Parathyroid adenoma (tissue), 2 donors: ENCODE measurements around the gene TYK2.
"Not testable (repeated sequence)": the region's sequence is repeated elsewhere in the genome, so short reads cannot be mapped to it uniquely, and the experiment has no call there.

ENCODE experiments used
- H2AFZ ChIP-seq: fragments of 300-600 bp; sonication (generic); one replicate; pipeline ENCODE4 v1.7.0; 2017; ENCODE audit warnings: antibody characterized with exemption, mild to moderate bottlenecking
- H3K27ac ChIP-seq: fragments of 300-600 bp; sonication (generic); one replicate; pipeline ENCODE4 v1.7.0; 2017
- H3K27me3 ChIP-seq: fragments of 300-600 bp; sonication (generic); one replicate; pipeline ENCODE4 v1.7.0; 2017; ENCODE audit warnings: low read length; ENCODE audit not compliant: control insufficient read depth, insufficient read depth
- H3K36me3 ChIP-seq: fragments of 300-600 bp; sonication (generic); one replicate; pipeline ENCODE4 v1.7.0; 2017; ENCODE audit warnings: low read length; ENCODE audit not compliant: control insufficient read depth, insufficient read depth
- H3K4me1 ChIP-seq: fragments of 300-600 bp; sonication (generic); one replicate; pipeline ENCODE4 v1.7.0; 2017; ENCODE audit warnings: control low read depth
- H3K4me2 ChIP-seq: fragments of 300-600 bp; sonication (generic); one replicate; pipeline ENCODE4 v1.7.0; 2017; ENCODE audit warnings: low read length
- H3K4me3 ChIP-seq: fragments of 300-600 bp; sonication (generic); one replicate; pipeline ENCODE4 v1.7.0; 2017; ENCODE audit warnings: low read depth, low read length
- H3K79me2 ChIP-seq: fragments of 300-600 bp; sonication (generic); one replicate; pipeline ENCODE4 v1.7.0; 2017; ENCODE audit warnings: control low read depth
- H3K9ac ChIP-seq: fragments of 300-600 bp; sonication (generic); one replicate; pipeline ENCODE4 v1.7.0; 2017; ENCODE audit warnings: mild to moderate bottlenecking
- H3K9me3 ChIP-seq: fragments of 300-600 bp; sonication (generic); one replicate; pipeline ENCODE4 v1.7.0; 2017; ENCODE audit warnings: low read length; ENCODE audit not compliant: control insufficient read depth
- TF ChIP-seq, protein P1 (sequence below): fragments of 300-600 bp; sonication (generic); IDR thresholded peaks from one replicate; pipeline ENCODE4 v1.7.0; 2017; ENCODE audit warnings: antibody characterized with exemption, mild to moderate bottlenecking
- donor health status: primary hyperparathyroidism.

Gene TYK2

DNA sequence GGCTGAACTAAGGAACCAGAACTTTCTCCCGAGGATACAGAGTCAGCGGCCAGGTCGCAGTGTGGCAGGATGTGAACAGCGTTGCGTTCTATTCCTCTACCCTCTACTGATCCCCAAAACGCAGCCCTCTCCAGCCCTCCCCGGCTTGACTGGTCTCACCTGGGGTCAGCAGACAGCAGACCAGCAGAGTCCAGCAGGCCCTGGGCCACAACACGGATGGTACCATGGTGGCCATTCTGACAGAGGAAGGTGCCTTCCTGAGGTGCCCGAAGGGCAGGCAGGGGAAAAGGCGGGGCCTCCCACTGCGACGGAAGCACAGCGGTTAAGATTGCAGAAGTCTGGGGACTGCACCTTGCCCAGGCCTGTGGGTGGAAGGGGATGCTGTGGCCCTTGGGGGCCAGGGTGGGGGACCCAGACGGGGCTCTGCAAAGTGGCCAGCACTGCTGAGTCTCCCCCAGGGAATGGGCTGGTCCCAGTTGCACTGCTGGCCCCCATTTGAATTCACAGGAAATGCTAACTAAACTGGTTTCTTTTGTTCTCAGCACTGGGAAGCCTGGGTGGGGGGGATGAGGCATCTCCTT, 40.9 kb downstream of the TYK2 start, which contains the start of gene ICAM3:
TSS of gene ICAM3 (minus strand) at position 245 of the 581 bp plus-strand sequence. CDS start at position 235, 10 bp downstream.
- H2AFZ ChIP-seq: no peak within 1 kb of the TSS
- H3K4me1 ChIP-seq: peaks cover 2% of the 10 kb centered on the region
- H3K9me3 ChIP-seq: no peaks in the 10 kb centered on the region
- H3K4me3 ChIP-seq: no peak within 1 kb of the TSS
- H3K36me3 ChIP-seq: no peaks in the 10 kb centered on the region
- no peak within 1 kb of the TSS for H3K9ac ChIP-seq
- H3K4me2 ChIP-seq: no peak within 1 kb of the TSS
- TF ChIP-seq, protein P1, sequence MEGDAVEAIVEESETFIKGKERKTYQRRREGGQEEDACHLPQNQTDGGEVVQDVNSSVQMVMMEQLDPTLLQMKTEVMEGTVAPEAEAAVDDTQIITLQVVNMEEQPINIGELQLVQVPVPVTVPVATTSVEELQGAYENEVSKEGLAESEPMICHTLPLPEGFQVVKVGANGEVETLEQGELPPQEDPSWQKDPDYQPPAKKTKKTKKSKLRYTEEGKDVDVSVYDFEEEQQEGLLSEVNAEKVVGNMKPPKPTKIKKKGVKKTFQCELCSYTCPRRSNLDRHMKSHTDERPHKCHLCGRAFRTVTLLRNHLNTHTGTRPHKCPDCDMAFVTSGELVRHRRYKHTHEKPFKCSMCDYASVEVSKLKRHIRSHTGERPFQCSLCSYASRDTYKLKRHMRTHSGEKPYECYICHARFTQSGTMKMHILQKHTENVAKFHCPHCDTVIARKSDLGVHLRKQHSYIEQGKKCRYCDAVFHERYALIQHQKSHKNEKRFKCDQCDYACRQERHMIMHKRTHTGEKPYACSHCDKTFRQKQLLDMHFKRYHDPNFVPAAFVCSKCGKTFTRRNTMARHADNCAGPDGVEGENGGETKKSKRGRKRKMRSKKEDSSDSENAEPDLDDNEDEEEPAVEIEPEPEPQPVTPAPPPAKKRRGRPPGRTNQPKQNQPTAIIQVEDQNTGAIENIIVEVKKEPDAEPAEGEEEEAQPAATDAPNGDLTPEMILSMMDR: no peak
- H3K27me3 ChIP-seq: no peaks in the 10 kb centered on the region
- no peaks in the 10 kb centered on the region for H3K79me2 ChIP-seq
- H3K27ac ChIP-seq: no peak within 1 kb of the TSS

DNA sequence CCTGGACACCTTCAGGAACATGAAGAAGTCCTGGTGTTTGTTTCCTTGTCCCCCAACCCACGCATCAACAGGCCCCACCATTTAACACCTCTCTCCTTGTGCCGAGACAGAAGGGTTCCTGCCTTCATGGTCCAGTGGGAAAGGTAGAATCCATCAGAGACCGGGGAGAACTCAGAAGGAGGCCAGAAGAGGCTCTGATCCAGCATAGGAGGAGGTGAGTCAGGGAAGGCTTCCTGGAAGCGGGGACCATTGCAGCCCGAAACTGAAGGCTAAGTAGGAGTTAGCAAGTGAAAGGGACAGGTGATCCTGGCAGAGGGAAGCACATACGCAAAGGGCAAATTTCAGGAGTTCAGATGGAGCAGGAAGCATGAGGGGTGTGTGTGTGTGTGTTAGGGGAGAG, 41.4 kb downstream of the TYK2 start:
- TF ChIP-seq, protein P1: no peak
- Histone ChIP-seq H3K4me3 (no peak overlapping the region), H3K27me3 (no peaks in the 10 kb centered on the region), H3K27ac (no peak overlapping the region), H3K9me3 (no peaks in the 10 kb centered on the region), H3K36me3 (no peaks in the 10 kb centered on the region), H2AFZ (no peak overlapping the region), H3K9ac (no peak overlapping the region), H3K4me1 (peaks cover 3% of the 10 kb centered on the region), H3K4me2 (no peak overlapping the region), H3K79me2 (no peaks in the 10 kb centered on the region)

DNA sequence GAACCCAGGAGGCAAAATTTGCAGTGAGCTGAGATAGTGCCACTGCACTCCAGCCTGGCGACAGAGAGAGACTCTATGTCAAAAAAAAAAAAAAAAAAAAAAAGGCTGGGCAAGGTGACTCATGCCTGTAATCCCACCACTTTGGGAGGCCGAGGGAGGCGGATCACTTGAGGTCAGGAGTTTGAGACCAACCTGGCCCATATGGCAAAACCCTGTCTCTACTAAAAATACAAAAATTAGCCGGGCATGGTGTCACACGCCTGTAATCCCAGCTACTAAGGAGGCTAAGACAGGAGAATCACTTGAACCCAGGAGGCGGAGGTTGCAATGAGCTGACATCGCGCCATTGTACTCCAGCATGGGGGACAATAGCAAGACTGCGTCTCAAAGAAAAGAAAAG, 43.6 kb downstream of the TYK2 start:
- not testable (repeated sequence) for H2AFZ ChIP-seq, H3K36me3 ChIP-seq, H3K4me2 ChIP-seq, H3K9me3 ChIP-seq, H3K79me2 ChIP-seq, H3K27ac ChIP-seq, H3K4me3 ChIP-seq, H3K27me3 ChIP-seq, H3K9ac ChIP-seq
- H3K4me1 ChIP-seq: peaks cover 11% of the 10 kb centered on the region

DNA sequence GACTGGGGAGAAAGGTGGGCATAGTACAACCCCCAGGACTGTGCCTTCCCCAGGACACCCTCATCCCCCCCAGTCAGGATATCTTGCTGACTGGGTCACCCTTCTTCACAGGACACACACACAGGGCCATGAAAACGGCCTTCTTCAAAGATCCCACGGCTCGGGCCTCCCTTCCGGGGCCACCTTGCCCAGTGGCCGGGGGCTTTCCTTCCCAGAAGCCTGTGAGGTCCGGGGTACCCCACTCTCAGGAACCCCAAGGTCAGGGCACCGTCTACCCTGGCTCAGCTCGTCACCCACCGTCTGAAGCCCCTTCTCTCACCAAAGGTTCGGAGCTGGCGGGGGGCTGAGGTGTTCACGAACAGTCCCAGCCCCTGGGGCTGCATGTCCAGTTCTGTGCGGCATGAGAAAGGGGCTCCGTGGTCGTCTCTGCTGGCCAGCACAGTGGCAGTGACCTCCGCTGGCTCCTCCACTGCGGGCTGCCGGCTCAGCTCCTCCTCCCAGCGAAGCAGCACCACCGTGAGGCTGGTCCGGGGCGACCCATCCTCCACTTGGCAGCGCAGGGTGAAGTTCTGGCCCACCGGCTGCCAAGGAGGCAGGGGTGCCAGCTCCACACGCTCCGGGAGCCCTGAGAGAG, 44.9 kb downstream of the TYK2 start:
- Histone ChIP-seq H2AFZ (peak overlapping the region; percentile 91), H3K4me2 (peak overlapping the region; percentile 53), H3K4me1 (peaks cover 11% of the 10 kb centered on the region), H3K4me3 (peak overlapping the region; percentile 98), H3K36me3 (no peaks in the 10 kb centered on the region), H3K9ac (no peak overlapping the region), H3K27me3 (no peaks in the 10 kb centered on the region), H3K9me3 (no peaks in the 10 kb centered on the region), H3K27ac (no peak overlapping the region), H3K79me2 (peaks cover 4% of the 10 kb centered on the region)
- TF ChIP-seq, protein P1: no peak

DNA sequence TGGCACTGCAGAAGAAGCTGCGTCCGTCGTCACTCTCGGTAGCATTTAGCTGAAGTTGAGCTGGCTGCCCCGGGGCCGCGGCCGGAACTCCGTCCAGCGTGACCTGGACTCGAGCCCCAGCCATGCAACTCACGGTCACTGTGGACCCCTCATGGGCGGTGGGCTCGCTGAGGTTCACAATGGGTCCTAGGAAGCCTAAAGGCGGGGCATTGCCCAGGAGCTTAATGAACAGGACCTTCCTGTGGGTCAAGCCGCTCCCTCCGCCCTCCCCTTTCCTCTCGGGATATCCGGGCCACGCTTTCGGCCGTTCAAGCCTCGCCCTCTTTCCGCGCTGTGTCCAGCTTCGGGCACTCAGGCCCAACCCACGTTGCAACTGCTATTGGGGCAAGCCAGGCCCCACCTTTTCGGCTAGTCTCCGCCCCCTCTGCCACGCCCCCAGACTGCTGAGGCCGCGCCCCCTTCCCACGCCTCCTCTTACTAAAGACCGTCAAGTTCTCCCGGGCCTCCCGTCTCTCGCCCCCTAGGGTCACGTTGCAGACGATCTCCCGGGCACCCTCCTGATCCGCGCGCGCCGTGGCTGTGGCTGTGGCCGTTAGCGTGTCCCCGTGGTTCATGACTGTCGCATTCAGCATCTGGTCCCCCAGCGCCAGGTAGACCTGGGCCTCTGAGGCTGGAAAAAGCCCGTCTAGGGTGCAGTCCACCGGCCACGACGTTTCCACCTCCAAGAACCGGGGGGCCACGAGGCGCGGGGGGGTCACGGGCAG, 45.6 kb downstream of the TYK2 start:
- H3K4me1 ChIP-seq: peaks cover 11% of the 10 kb centered on the region

More for the DNA sequence above, 45.6 kb downstream of the TYK2 start:
- H3K4me3 ChIP-seq: peak overlapping the region; percentile 98
- TF ChIP-seq, protein P1: no peak
- H3K9me3 ChIP-seq: no peaks in the 10 kb centered on the region
- H3K4me2 ChIP-seq: peak overlapping the region; percentile 88
- no peaks in the 10 kb centered on the region for H3K36me3 ChIP-seq
- peak overlapping the region; percentile 91 for H2AFZ ChIP-seq
- H3K9ac ChIP-seq: no peak overlapping the region
- H3K27ac ChIP-seq: peak overlapping the region; percentile 51
- H3K27me3 ChIP-seq: no peaks in the 10 kb centered on the region
- H3K79me2 ChIP-seq: peaks cover 4% of the 10 kb centered on the region
